Endothelial cell of umbilical vein (primary cell): ENCODE results near the gene GRID1. TPM values are rescaled to one million over a fixed set of nuclear protein-coding genes. Genes with fewer than 3 reads are reported as not detected.

Source experiments
- BruUV-seq: library from RNA; stranded (reverse); fragments of 400-500 nt; replicated peaks from 2 replicates; lab custom pipeline; 2021; lab: Mats Ljungman, UMichigan
- CTCF ChIA-PET: fragments of 300-600, 350-600 bp; sonication (Branson Sonifier 250); formaldehyde crosslinking; loops from one replicate; lab custom pipeline; 2021; ENCODE audit warnings: antibody characterized with exemption, inconsistent platforms; lab: Charles Lee
- POLR2A ChIA-PET: fragments of 300-600, 350-600 bp; sonication (Branson Sonifier 250); formaldehyde crosslinking; loops from one replicate; lab custom pipeline; 2021; ENCODE audit warnings: antibody characterized with exemption, inconsistent platforms; lab: Charles Lee
- DNase-seq: peaks from one replicate; pipeline ENCODE4 v3.0.0-alpha.2; 2011; ENCODE audit warnings: low read depth, low spot score
- FAIRE-seq: peaks from 2 replicates; lab custom pipeline; 2011; peaks lifted over from hg19 to GRCh38; lab: Jason Lieb, UNC
- H2AFZ ChIP-seq: 2 replicates; pipeline ENCODE4 v1.6.0; 2012; ENCODE audit warnings: low read depth, low read length, control low read depth, inconsistent platforms
- H3K27ac ChIP-seq: 2 replicates; pipeline ENCODE4 v1.5.1; 2011; ENCODE audit warnings: low read depth, mild to moderate bottlenecking, control low read depth, low read length, moderate library complexity; ENCODE audit not compliant: insufficient read depth
- H3K27me3 ChIP-seq, 2 experiments: 2 replicates each; pipeline versions ENCODE4 v1.6.0 to v1.6.1; 2011; ENCODE audit warnings: low read length in 2 of 2, mixed read lengths in 1 of 2; ENCODE audit not compliant: control insufficient read depth in 2 of 2, insufficient read depth in 2 of 2
- H3K36me3 ChIP-seq, 2 experiments: 2 replicates in 1 of 2; 3 replicates in 1 of 2; pipeline ENCODE4 v1.5.1; 2011; ENCODE audit warnings: low read length in 2 of 2, mild to moderate bottlenecking in 1 of 2, moderate library complexity in 1 of 2; ENCODE audit not compliant: control insufficient read depth in 2 of 2, insufficient read depth in 2 of 2; ENCODE audit errors: extremely low read depth in 1 of 2
- H3K4me1 ChIP-seq: 3 replicates; pipeline ENCODE4 v1.5.1; 2011; ENCODE audit warnings: mild to moderate bottlenecking, low read length; ENCODE audit not compliant: control insufficient read depth, insufficient read depth; ENCODE audit errors: extremely low read depth
- H3K4me2 ChIP-seq: 2 replicates; pipeline ENCODE4 v1.6.1; 2011; ENCODE audit warnings: low read length, control low read depth, mixed read lengths; ENCODE audit not compliant: insufficient read depth
- H3K4me3 ChIP-seq, 3 experiments: fragments of 200-600 bp in 1 of 3; sonication (generic), shearing (Covaris generic) in 1 of 3; replicated peaks in 1 of 3; 2 replicates each; pipeline ENCODE4 v1.5.1; 2011 to 2016; ENCODE audit warnings: control low read depth in 3 of 3, low read length in 3 of 3, mild to moderate bottlenecking in 2 of 3, inconsistent platforms in 1 of 3, low read depth in 1 of 3, moderate library complexity in 1 of 3; ENCODE audit not compliant: insufficient read depth in 1 of 3
- H3K79me2 ChIP-seq: 2 replicates; pipeline ENCODE4 v1.6.0; 2012; ENCODE audit warnings: low read length, inconsistent platforms; ENCODE audit not compliant: control insufficient read depth, insufficient read depth
- H3K9ac ChIP-seq: replicated peaks from 2 replicates; pipeline ENCODE3; 2011; ENCODE audit warnings: low read length, control low read depth; ENCODE audit not compliant: insufficient read depth; ENCODE audit errors: extremely low read depth
- H3K9me1 ChIP-seq: replicated peaks from 3 replicates; pipeline ENCODE4 v1.6.0; 2011; ENCODE audit warnings: mild to moderate bottlenecking, low read length; ENCODE audit not compliant: control insufficient read depth, insufficient read depth; ENCODE audit errors: extremely low read depth
- H3K9me3 ChIP-seq: replicated peaks from 2 replicates; pipeline ENCODE4 v1.5.1; 2012; ENCODE audit warnings: low read length, inconsistent platforms; ENCODE audit not compliant: control insufficient read depth, insufficient read depth
- H4K20me1 ChIP-seq: replicated peaks from 2 replicates; pipeline ENCODE3; 2011; ENCODE audit warnings: mild to moderate bottlenecking, low read length; ENCODE audit not compliant: control insufficient read depth, insufficient read depth; ENCODE audit errors: extremely low read depth
- CTCF ChIP-seq, 2 donors: IDR thresholded peaks; 1 replicate in 1 of 2; 2 replicates in 1 of 2; pipeline ENCODE4 v1.5.1; 2011; ENCODE audit warnings: low read length in 2 of 2, mild to moderate bottlenecking in 2 of 2, moderate library complexity in 2 of 2, control low read depth in 1 of 2, inconsistent platforms in 1 of 2, low read depth in 1 of 2; ENCODE audit not compliant: insufficient read depth in 1 of 2; ENCODE audit errors: extremely low read depth in 1 of 2
- FOS ChIP-seq: IDR thresholded peaks from 2 replicates; pipeline ENCODE4 v1.6.1; 2011; ENCODE audit warnings: mild to moderate bottlenecking, low read length, moderate library complexity, borderline replicate concordance; ENCODE audit not compliant: insufficient read depth
- GATA2 ChIP-seq: IDR thresholded peaks from 2 replicates; pipeline ENCODE4 v1.7.0; 2011; ENCODE audit warnings: low read depth, mild to moderate bottlenecking, moderate library complexity, mixed read lengths, low read length; ENCODE audit not compliant: insufficient read length, insufficient read depth
- MYC ChIP-seq: IDR thresholded peaks from one replicate; pipeline ENCODE4 v1.6.1; 2011; ENCODE audit warnings: mild to moderate bottlenecking, low read depth, low read length
- POLR2A ChIP-seq: IDR thresholded peaks from 2 replicates; pipeline ENCODE4 v1.6.1; 2012; ENCODE audit warnings: low read depth, mild to moderate bottlenecking, control low read depth, low read length
- POLR2AphosphoS5 ChIP-seq: IDR thresholded peaks from 2 replicates; pipeline ENCODE4 v1.6.1; 2012; ENCODE audit warnings: low read depth, mild to moderate bottlenecking, control low read depth, low read length, moderate library complexity; ENCODE audit not compliant: insufficient read depth
- dilution Hi-C: fragments of 300-500 bp; cut with MboI; formaldehyde crosslinking; loops from one replicate; pipeline ENCODE4 v1.15.0; 2019; ENCODE audit warnings: low sequenced_read_pairs; ENCODE audit not compliant: extremely low pct_ligation_motif_present
- intact Hi-C: fragments of 100-400 bp; cut with micrococcal nuclease; formaldehyde crosslinking; loops from one replicate; pipeline ENCODE4 v1.10.0; 2022
- polyA plus RNA-seq, 4 experiments: library from polyadenylated mRNA; depleted of rRNA in 3 of 4; stranded (reverse) in 3 of 4; unstranded in 1 of 4; fragments of >200 nt; gene quantifications; 2 replicates each; pipeline versions ENCODE4 v1.2.1 to v1.2.3, GENCODE V29; 2011 to 2012; ENCODE audit warnings: missing spikeins in 1 of 4
- total RNA-seq: library from RNA; stranded (reverse); gene quantifications from 2 replicates; pipeline ENCODE4 v1.2.3, GENCODE V29; 2021

Gene GRID1
- total and polyA plus RNA-seq, 2 donors (not counting 3 experiments of a cell fraction or from before 2014, with no cell fraction given), result not detected

DNA sequence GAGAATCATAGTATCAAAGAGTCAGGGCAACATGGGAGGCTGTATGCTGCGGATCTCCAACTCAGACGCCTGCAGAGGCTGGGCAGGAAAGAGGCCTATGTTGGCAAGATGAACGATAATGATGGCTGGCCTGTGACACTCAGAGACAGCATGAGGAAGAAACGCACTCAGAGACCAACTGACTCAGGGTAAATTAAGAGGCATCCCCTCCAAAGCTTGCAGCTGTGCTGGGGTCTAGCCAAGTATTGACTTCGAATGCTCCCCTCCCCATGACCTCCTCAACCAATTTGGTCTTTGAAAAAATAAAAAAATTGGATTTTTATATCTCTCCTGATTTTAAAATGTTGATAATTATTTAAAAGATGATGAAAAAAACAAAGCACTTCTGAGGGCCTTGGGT, 718.9 kb downstream of the GRID1 start:
- no peaks in the 10 kb centered on the region for H3K9me3 ChIP-seq
- H3K4me1 ChIP-seq, result peaks cover 28% of the 10 kb centered on the region
- intact Hi-C loops, result loop anchor here (10.0 kb wide), 1 partner anchor 877 kb away; the partner anchor contains the start of gene WAPL
- H3K36me3 ChIP-seq, result no peaks in the 10 kb centered on the region
- TF ChIP-seq POLR2AphosphoS5 (no peak), POLR2A (no peak), CTCF (IDR thresholded peaks at IDR 0.05; ENCODE audit: extremely low read depth in 1 of 2, insufficient read depth in 1 of 2, low read depth in 1 of 2, low read length in 2 of 2) (no peak), FOS (no peak), GATA2 (no peak), MYC (no peak)
- POLR2A ChIA-PET, result no interaction called here
- H3K27me3 ChIP-seq, result no peaks in the 10 kb centered on the region
- dilution Hi-C loops, result no loop called here
- DNase-seq (no peak), FAIRE-seq (no peak)
- H3K4me2 ChIP-seq, result no peak overlapping the region
- no TSS peak for BruUV-seq
- no peaks in the 10 kb centered on the region for H3K79me2 ChIP-seq
- CTCF ChIA-PET, result no interaction called here
- H3K4me3 ChIP-seq, result no peak overlapping the region
- no peak overlapping the region for H2AFZ ChIP-seq
- H4K20me1 ChIP-seq, result no peaks in the 10 kb centered on the region
- no peak overlapping the region for H3K27ac ChIP-seq
- H3K9me1 ChIP-seq, result no peaks in the 10 kb centered on the region
- no peak overlapping the region for H3K9ac ChIP-seq
